ENCODE results near the gene SMYD1.

SMYD1 gene

DNA sequence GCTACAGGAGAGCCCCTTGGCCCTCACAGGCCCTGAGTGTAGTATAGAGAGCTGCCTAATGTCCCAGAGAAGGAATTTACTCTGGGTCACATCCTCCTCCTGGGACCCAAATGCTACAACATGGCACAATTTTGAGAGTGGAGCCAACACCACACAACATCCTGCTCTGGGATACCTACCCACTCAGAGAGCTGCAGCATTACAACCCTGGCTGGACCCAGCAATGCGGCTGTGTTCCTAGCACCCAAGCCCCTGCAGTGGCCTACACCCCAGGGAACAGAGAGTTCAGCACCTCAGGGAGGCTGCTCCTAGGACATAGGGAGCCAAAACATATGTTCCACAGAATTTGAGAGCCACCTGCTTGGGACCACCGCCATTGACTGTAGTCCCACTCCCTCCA, 79.5 kb downstream of the SMYD1 start:
- Histone ChIP-seq H3K9me3 (ENCODE audit: control insufficient read depth, low read length) (no peaks in the 10 kb centered on the region), H3K27me3 (ENCODE audit: control insufficient read depth, insufficient read depth, low read length) (no peaks in the 10 kb centered on the region), H3K27ac (no peak overlapping the region), H3K36me3 (ENCODE audit: control insufficient read depth, insufficient read depth, low read length) (no peaks in the 10 kb centered on the region), H3K79me2 (no peaks in the 10 kb centered on the region), H2AFZ (no peak overlapping the region), H3K4me1 (no peaks in the 10 kb centered on the region), H3K4me3 (ENCODE audit: low read depth, low read length) (no peak overlapping the region), H3K9ac (no peak overlapping the region), H3K4me2 (ENCODE audit: low read length) (no peak overlapping the region)
- TF ChIP-seq, protein P1, sequence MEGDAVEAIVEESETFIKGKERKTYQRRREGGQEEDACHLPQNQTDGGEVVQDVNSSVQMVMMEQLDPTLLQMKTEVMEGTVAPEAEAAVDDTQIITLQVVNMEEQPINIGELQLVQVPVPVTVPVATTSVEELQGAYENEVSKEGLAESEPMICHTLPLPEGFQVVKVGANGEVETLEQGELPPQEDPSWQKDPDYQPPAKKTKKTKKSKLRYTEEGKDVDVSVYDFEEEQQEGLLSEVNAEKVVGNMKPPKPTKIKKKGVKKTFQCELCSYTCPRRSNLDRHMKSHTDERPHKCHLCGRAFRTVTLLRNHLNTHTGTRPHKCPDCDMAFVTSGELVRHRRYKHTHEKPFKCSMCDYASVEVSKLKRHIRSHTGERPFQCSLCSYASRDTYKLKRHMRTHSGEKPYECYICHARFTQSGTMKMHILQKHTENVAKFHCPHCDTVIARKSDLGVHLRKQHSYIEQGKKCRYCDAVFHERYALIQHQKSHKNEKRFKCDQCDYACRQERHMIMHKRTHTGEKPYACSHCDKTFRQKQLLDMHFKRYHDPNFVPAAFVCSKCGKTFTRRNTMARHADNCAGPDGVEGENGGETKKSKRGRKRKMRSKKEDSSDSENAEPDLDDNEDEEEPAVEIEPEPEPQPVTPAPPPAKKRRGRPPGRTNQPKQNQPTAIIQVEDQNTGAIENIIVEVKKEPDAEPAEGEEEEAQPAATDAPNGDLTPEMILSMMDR (IDR thresholded peaks at IDR 0.05), result no peak

DNA sequence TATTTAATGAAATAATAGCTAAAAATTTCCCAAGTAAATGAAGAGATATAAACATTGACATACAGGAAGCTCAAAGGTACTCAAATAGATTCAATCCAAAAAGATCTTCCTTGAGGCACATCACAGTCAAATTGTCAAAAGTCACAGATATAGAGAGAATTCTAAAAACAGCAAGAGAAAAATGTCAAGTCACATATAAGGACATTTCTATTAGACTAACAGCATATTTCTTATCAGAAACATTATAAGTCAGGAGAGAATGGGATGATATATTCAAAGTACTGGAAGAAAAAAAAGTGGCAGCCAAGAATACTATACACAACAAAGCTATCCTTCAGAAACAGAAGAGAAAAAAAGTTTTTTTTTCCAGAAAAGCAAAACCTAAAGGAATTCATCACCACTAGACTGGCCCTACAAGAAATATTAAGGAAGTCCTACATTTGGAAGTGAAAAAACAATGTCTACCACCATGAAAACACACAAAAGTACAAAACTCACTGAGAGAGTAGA, 81.4 kb downstream of the SMYD1 start:
- H3K79me2 ChIP-seq, result no peaks in the 10 kb centered on the region
- no peaks in the 10 kb centered on the region for H3K27me3 ChIP-seq (ENCODE audit: control insufficient read depth, insufficient read depth, low read length)
- H3K36me3 ChIP-seq (ENCODE audit: control insufficient read depth, insufficient read depth, low read length), result peaks cover 3% of the 10 kb centered on the region
- no peak overlapping the region for H3K27ac ChIP-seq
- H3K4me1 ChIP-seq, result no peaks in the 10 kb centered on the region
- H2AFZ ChIP-seq, result no peak overlapping the region
- no peak overlapping the region for H3K4me2 ChIP-seq (ENCODE audit: low read length)
- no peaks in the 10 kb centered on the region for H3K9me3 ChIP-seq (ENCODE audit: control insufficient read depth, low read length)
- no peak overlapping the region for H3K4me3 ChIP-seq (ENCODE audit: low read depth, low read length)
- TF ChIP-seq, protein P1 (IDR thresholded peaks at IDR 0.05), result no peak
- no peak overlapping the region for H3K9ac ChIP-seq

DNA sequence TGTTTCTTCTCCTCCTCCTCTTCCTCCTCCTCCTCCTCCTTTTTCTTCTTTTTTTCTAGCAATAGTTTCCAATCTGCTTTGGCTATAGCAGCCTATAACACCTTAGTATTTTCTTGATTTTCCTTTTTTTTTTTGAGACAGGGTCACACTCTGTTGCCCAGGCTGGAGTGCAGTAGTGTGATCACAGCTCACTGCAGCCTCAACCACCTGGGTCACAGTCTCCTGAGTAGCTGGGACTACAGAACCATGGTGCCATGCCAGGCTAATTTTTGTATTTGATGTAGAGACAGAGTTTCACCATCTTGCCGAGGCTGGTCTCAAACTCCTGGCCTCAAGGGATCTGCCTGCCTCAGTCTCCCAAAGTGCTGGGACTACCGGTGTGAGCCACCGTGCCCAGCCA, 91.9 kb downstream of the SMYD1 start:
- Histone ChIP-seq H3K9ac (no peak overlapping the region), H3K4me3 (ENCODE audit: low read depth, low read length) (no peak overlapping the region), H3K27ac (no peak overlapping the region), H3K4me1 (no peaks in the 10 kb centered on the region), H2AFZ (peak overlapping the region; percentile 25), H3K79me2 (no peaks in the 10 kb centered on the region), H3K27me3 (ENCODE audit: control insufficient read depth, insufficient read depth, low read length) (no peaks in the 10 kb centered on the region), H3K4me2 (ENCODE audit: low read length) (no peak overlapping the region), H3K9me3 (ENCODE audit: control insufficient read depth, low read length) (no peaks in the 10 kb centered on the region), H3K36me3 (ENCODE audit: control insufficient read depth, insufficient read depth, low read length) (no peaks in the 10 kb centered on the region)
- TF ChIP-seq, protein P1 (IDR thresholded peaks at IDR 0.05), result no peak

DNA sequence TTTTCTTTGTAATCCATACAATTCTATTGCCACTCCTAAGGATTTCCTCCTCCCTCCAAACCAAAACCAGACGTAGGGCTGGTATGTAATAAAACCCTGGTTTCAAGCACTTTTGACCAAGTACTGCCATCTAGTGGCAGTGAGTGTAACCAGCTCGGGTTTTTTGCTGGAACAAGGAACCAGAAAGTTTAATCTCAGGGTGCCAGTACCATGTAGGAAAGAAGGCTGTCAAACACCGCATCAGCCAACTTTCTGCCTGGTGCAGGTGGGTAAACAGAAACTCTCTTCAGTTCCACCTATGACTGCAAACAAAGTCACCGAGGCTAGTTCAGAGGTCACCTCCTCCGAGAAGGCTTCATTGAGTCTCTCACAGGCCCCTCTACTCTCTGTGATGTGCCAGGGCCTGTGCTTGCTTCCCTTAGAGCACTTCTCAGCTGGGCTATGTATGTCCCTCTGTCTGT, 92.4 kb downstream of the SMYD1 start:
- H3K9me3 ChIP-seq (ENCODE audit: control insufficient read depth, low read length), result no peaks in the 10 kb centered on the region
- TF ChIP-seq, protein P1 (IDR thresholded peaks at IDR 0.05), result peak; percentile 87
- H3K9ac ChIP-seq, result no peak overlapping the region
- no peak overlapping the region for H3K4me3 ChIP-seq (ENCODE audit: low read depth, low read length)
- peak overlapping the region; percentile 25 for H2AFZ ChIP-seq
- no peaks in the 10 kb centered on the region for H3K27me3 ChIP-seq (ENCODE audit: control insufficient read depth, insufficient read depth, low read length)
- H3K4me1 ChIP-seq, result no peaks in the 10 kb centered on the region
- no peak overlapping the region for H3K4me2 ChIP-seq (ENCODE audit: low read length)
- H3K36me3 ChIP-seq (ENCODE audit: control insufficient read depth, insufficient read depth, low read length), result no peaks in the 10 kb centered on the region
- H3K27ac ChIP-seq, result no peak overlapping the region
- no peaks in the 10 kb centered on the region for H3K79me2 ChIP-seq

DNA sequence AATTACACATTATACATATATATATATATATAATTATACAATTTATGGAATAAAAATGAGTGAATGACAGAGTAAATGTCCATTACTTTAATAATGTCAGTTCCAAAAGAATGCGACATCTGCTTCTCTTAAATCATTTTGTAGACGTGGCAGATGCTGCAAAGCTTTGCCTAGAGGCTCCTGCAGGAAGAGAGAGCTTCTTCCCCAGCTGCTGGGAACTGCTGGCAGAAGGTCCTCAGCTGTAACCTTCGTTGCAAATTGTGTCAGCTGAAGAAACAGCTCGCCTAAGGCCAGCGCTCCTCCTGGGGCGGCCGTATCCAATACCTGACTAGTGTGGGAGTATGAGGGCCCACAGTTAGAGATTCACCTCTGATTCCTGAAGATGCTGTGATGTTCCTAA, 92.9 kb downstream of the SMYD1 start:
- Histone ChIP-seq H3K4me2 (ENCODE audit: low read length) (no peak overlapping the region), H3K27ac (no peak overlapping the region), H3K36me3 (ENCODE audit: control insufficient read depth, insufficient read depth, low read length) (no peaks in the 10 kb centered on the region)

More for the DNA sequence above, 92.9 kb downstream of the SMYD1 start:
- Histone ChIP-seq H2AFZ (no peak overlapping the region), H3K4me1 (no peaks in the 10 kb centered on the region), H3K9ac (no peak overlapping the region), H3K9me3 (ENCODE audit: control insufficient read depth, low read length) (no peaks in the 10 kb centered on the region), H3K4me3 (ENCODE audit: low read depth, low read length) (no peak overlapping the region), H3K27me3 (ENCODE audit: control insufficient read depth, insufficient read depth, low read length) (no peaks in the 10 kb centered on the region), H3K79me2 (no peaks in the 10 kb centered on the region)
- TF ChIP-seq, protein P1 (IDR thresholded peaks at IDR 0.05), result no peak

All from parathyroid adenoma (tissue), 2 donors.